GM21360 (cell line): ENCODE measurements around the gene ZNF287.
"Not testable (repeated sequence)": the region's sequence is repeated elsewhere in the genome, so short reads cannot be mapped to it uniquely, and the experiment has no call there.

ENCODE experiments used
- ATAC-seq: cut with Tn5 transposase; IDR thresholded peaks from one replicate; pipeline ENCODE4 v1.9.1; 2021; ENCODE audit warnings: mild to moderate bottlenecking, moderate library complexity; ENCODE audit not compliant: unreplicated experiment

ZNF287 gene

GRCh38 chr17:16568541-16569357, at the start of gene ZNF287:
TSS of gene ZNF287 (minus strand) at chr17:16569204. CDS start at chr17:16567731, 1,473 bp downstream.
- ATAC-seq = peak; percentile 88

DNA sequence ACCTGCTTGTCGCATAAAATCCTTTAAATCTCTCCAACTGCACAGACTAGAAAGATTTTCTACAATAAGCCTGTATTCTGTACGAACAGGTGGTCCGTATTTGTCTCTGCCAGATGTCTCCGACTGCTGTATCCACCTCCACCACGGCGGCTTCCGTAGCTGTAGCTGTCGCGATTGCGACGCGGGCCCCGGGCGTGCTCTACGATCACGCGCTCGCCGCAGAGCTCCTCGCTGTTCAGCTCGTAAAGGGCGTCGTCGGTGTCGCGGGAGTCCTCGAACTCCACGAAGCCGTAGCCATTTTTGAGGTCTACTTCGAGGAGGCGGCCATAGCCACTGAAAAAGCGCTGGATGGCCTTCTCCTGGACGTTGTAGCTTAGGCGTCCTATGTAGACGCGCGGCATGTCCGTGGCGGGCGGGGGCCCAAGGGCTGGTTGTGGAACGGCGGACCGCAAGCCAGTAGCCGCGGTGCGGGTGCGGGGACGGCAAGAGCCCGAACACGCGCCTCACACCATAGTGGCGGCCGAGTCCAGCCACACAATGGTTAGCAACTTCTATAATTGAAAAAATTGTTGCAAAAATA, 48.6 kb upstream of the ZNF287 start:
- no peak for ATAC-seq

- no peak for ATAC-seq
These were observed 30.5 kb upstream of the ZNF287 start for GRCh38 chr17:16599537-16599936.

DNA sequence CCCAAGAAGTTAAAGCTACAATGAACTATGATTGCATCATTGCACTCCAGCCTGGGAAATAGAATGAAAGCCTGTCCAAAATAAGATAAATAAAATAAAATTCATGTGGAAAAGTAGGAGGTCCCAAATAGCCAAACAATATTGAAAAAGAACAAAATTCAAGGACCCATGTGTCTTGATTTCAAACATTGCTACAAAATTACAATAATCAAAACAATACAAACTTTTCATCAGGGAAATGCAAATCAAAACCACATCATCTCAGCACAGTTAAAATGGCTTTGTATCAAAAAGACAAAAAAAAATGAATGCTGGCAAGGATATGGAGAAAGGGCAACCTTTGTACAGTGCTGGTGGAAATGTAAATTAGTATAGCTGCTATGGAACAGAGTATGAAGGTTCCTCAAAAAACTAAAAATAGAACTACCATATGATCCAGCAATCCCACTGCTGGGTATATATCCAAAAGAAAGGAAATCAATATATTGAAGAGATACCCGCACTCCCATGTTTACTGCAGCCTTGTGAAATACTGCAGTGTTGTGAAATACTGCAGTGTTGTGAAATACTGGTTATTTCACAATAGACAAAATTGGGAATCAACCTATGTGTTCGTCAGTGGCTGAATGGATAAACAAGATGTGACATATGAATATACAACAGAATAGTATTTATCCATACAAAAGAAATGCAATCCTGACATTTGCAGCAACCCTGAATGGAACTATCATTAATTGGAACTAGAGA, 24.5 kb upstream of the ZNF287 start:
- no peak for ATAC-seq

DNA sequence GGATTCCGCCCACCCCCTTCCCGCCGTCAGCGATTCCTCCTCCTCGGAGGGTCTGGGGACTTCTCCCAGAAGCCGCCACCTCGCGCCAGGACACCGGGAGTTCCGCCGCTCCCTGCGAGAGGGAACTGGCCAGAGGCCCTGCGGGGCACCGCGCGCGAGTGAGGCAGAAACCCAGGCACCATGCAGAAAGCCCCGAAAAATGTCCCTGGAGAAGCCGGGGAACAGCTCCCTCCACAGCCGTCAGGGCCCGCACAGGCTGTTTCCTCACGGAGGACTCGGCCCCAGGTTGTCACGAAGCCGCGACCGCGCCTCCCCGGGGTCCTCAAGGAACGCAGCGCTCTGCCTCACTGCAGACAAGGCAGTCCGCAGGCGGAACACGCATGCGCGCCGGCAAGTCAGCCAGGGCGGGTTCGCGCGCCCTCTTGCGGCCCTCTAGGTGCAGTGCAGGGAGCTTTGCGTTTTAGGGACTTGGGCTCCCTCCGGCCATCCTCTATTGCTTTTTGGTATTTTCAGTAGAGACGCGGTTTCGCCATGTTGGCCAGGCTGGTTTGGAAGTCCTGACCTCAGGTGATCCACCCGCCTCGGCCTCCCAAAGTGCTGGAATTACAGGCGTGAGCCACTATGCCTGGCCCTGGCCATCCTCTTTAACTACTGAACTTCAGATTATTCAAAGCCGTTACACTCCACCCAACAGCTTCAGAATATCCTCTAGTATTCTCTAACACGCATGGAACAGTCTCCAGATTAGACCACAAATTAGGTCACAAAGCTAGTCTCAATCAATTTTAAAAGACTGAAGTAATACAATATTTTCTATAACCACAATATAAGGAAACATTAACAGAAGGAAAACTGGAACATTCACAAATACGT, 20.3 kb upstream of the ZNF287 start:
- peak; percentile 67 for ATAC-seq

DNA sequence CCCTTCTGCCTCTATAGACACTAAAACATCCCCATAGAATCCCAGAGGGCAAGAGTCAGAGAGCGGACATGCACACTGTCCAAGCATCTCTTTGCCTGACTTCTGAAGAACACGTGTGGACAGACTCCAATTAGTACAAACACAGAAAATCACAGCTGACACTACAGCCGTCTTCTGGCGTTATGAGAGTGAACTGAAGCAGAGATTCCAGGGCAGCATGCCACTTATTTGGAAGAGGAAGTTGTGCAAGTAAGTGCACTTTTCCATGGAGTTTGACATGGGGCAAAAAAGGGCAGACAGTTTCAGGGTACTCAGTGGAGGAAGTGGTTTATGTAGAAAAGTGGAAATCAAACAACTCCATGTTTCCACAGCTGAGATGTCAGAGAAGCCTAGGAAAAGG, 16.8 kb upstream of the ZNF287 start:
- ATAC-seq = no peak

- no peak for ATAC-seq
These were observed 15.4 kb upstream of the ZNF287 start for GRCh38 chr17:16584273-16584995.

DNA sequence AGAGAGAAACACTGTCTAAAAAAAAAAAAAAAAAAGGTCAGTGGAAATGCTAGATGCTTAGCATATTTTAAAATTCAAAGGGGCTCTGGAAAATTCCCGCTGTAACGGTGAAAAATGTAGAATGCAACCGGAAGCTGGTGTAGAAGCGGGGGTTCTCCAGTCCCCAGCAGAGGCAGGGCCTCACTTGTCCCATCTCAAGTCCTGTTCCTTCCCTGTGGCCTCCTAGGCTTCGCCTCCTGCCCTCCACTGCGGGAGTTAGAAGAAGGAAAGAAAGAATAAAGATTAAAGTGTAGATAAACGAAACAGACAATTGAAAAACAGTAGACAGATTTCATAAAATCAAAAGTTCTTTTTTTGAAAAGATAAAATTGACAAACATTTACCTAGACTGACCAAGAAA, 14.8 kb upstream of the ZNF287 start:
- ATAC-seq = no peak

DNA sequence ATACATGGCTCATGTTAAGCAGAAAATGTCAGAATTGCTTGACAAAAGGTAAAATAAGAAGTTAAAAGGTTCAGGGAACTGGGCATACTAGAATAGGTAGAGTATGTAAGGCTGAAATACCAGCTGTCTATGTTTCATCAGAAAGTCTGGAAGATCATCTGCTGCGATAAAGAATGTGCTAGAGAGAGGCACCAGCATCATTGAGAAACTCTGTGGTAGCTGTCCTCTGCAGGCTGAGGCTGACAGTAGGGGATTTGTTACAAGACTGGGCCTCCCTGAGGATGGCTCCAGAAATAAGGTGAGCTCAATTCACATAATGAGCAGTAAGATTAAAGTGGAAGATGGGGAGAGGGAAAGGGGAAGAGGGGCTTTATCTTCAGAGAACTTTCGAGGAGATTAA, 4.5 kb upstream of the ZNF287 start:
- no peak for ATAC-seq

DNA sequence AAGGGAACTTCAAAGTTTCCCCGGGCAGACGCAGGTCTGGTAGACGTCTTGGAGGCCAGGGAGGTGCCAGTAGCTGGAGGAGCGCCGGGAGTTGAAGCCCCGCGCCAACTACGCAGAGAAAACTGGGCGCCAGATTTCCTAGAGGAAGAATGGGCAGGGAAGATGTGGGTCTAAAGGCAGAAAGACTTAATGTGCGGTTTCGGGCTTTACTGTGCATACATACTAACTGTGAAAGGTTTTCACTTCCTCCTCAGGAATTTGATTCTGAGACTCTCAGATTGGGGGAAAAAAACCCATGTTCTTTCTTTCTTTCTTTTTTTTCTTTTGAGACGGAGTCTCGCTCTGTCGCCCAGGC, 331 bp upstream of the ZNF287 start:
- peak; percentile 32 for ATAC-seq

GRCh38 chr17:16552637-16553045, 16.4 kb downstream of the ZNF287 start:
- no peak for ATAC-seq

- no peak for ATAC-seq
These were observed 16.9 kb downstream of the ZNF287 start for GRCh38 chr17:16551878-16552636.

DNA sequence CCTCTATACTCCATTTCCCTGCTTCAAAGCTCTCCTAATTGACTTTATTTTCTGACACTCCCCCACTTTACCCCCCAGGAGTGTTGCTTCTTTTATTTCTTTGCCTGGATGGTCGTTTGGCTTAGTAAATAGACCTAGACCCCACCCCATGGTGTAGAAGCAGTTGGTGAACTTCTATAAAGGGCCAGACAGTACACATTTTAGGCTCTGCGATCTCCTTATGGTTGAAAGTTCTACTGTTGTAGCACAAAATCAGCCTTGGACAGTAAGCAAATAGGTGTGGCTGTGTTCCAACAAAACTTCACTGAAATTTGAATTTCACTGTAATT, 31.9 kb downstream of the ZNF287 start:
- no peak for ATAC-seq

- no peak for ATAC-seq
These were observed 34.8 kb downstream of the ZNF287 start for GRCh38 chr17:16534236-16534635.

DNA sequence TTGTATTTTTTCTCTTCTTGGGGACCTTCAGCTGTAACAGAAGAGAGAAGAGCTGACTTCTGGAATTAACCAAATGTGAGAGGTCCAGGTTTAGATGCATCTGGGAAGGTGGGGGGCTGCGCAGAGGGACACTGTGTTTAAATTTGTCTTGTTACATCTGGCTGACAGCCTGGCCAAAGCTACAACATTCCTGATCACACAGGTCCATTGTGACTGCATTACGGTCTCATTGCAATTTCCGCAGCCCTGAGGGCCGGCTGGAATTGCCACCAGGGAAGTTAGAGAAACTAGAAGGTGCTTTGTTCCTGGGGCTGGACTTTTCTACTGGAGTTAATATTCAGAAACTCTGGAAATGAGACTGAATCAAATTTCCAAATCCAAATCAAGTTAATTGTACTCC, 39.1 kb downstream of the ZNF287 start:
- ATAC-seq = no peak

GRCh38 chr17:16527298-16527697, 41.7 kb downstream of the ZNF287 start:
- no peak for ATAC-seq

DNA sequence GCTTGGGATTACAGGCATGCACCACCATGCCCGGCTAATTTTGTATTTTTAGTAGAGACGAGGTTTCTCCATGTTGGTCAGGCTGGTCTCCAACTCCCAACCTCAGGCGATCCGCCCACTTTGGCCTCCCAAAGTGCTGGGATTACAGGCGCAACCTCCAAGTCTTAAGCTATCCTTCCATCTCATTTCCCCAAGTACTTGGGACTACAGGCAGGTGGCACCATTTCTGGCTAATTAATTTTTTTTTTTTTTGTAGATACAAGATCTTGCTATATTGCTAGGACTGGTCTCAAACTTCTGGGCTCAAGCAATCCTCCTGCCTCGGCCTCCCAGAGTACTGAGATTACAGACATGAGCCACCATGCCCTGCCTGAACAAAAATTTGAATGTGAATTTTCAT, 43.4 kb downstream of the ZNF287 start:
- ATAC-seq = not testable (repeated sequence)

- no peak for ATAC-seq
These were observed 47.8 kb downstream of the ZNF287 start for GRCh38 chr17:16521070-16521727.

DNA sequence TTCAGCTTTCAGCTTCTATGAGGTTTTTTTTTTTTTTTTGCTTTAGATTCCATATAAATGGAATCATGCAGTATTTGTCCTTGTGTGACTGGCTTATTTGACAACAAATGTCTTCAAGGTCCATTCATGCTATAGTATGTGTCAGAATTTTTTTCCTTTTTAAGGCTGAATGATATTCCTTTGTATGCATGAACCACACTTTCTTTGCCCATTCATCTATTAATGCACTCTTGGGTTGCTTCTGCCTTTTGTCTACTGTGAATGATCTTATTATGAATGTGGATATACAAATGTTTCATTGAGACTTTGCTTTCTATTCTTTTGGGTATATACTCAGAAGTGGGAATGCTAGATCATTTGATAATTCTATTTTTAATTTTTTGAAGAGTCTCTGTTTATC, 50.0 kb downstream of the ZNF287 start:
- ATAC-seq = no peak
